D721Med (cell line): ENCODE results near the gene CIAO3.

Source experiments
- DNase-seq: peaks from one replicate; pipeline ENCODE4 v3.0.0; 2011; ENCODE audit warnings: low spot score; ENCODE audit not compliant: insufficient read length
- FAIRE-seq: peaks from 2 replicates; lab custom pipeline; 2011; peaks lifted over from hg19 to GRCh38; lab: Jason Lieb, UNC
- TF ChIP-seq, protein P1 (sequence below): IDR thresholded peaks from 2 replicates; pipeline ENCODE4 v1.5.1; 2012; ENCODE audit warnings: mild to moderate bottlenecking, control low read depth; ENCODE audit not compliant: insufficient read depth; ENCODE audit errors: missing control alignments

Gene CIAO3

DNA sequence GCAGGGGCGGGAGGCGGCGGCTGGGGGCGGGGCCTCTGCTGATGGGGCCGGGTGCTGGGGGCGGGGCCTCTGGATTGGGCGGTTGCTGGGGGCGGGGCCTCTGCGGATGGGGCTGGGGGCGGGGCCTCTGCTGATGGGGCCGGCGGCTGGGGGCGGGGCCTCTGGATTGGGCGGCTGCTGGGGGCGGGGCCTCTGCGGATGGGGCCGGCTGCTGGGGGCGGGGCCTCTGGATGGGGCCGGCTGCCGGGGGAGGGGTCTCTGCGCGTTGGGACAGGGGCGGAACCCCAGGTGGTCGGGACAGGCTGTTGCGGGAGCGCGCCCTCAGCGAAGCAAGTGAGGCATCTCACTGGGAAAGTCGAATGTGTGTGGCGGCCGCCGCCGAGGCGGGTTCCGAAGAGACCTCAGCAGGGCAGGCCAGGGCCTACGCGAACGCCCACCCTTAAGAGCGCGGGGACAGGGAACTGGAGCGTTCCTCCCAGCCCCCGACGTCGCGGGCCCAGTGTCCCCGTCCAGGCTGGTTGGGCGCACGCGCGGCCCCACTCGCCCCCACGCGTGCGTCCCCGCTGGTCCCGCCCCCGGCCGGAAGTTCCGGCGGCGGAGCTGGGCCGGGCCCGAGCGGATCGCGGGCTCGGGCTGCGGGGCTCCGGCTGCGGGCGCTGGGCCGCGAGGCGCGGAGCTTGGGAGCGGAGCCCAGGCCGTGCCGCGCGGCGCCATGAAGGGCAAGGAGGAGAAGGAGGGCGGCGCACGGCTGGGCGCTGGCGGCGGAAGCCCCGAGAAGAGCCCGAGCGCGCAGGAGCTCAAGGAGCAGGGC lies 60.8 kb downstream of the CIAO3 start, which contains the start of gene STUB1:
TSS of gene STUB1 (plus strand) at position 597 of the 811 bp plus-strand sequence. CDS start at position 713, 116 bp downstream.
- TF ChIP-seq, protein P1, sequence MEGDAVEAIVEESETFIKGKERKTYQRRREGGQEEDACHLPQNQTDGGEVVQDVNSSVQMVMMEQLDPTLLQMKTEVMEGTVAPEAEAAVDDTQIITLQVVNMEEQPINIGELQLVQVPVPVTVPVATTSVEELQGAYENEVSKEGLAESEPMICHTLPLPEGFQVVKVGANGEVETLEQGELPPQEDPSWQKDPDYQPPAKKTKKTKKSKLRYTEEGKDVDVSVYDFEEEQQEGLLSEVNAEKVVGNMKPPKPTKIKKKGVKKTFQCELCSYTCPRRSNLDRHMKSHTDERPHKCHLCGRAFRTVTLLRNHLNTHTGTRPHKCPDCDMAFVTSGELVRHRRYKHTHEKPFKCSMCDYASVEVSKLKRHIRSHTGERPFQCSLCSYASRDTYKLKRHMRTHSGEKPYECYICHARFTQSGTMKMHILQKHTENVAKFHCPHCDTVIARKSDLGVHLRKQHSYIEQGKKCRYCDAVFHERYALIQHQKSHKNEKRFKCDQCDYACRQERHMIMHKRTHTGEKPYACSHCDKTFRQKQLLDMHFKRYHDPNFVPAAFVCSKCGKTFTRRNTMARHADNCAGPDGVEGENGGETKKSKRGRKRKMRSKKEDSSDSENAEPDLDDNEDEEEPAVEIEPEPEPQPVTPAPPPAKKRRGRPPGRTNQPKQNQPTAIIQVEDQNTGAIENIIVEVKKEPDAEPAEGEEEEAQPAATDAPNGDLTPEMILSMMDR: no peak
- FAIRE-seq (no peak), DNase-seq (no peak)
